ENCODE data around the gene ASGR1.

GRCh38 chr17:7130621-7131422 lies 48.3 kb downstream of the ASGR1 start:
- no peak for TF ChIP-seq CTCF (IDR thresholded peaks at IDR 0.05)
- peak in 1 of 2 donors; percentile 31 for TF ChIP-seq POLR2A (IDR thresholded peaks at IDR 0.05)
- TF ChIP-seq EP300 (IDR thresholded peaks at IDR 0.05): no peak
- no peak for TF ChIP-seq POLR2AphosphoS5 (IDR thresholded peaks at IDR 0.05)
